HEK293 (cell line): ENCODE results near the gene ACADVL.

Experiments
- GFI1B ChIP-seq: fragments of 450-650 bp; formaldehyde crosslinking; IDR thresholded peaks from 2 replicates; pipeline ENCODE4 v1.5.1; 2016; ENCODE audit warnings: missing biosample characterization, missing genetic modification characterization
- GLI2 ChIP-seq: fragments of 450-650 bp; formaldehyde crosslinking; IDR thresholded peaks from 2 replicates; pipeline ENCODE4; 2017; ENCODE audit warnings: missing biosample characterization, missing genetic modification characterization, low read depth, borderline replicate concordance
- KLF1 ChIP-seq: fragments of 450-650 bp; formaldehyde crosslinking; IDR thresholded peaks from 2 replicates; pipeline ENCODE4 v1.5.1; 2016; ENCODE audit warnings: missing biosample characterization, missing genetic modification characterization
- MZF1 ChIP-seq: fragments of 450-650 bp; formaldehyde crosslinking; IDR thresholded peaks from 2 replicates; pipeline ENCODE4 v1.5.1; 2017; ENCODE audit warnings: missing biosample characterization, missing genetic modification characterization, borderline replicate concordance
- SALL2 ChIP-seq: fragments of 450-650 bp; formaldehyde crosslinking; IDR thresholded peaks from 2 replicates; pipeline ENCODE4 v1.5.0; 2017; ENCODE audit warnings: missing biosample characterization, mild to moderate bottlenecking, missing genetic modification characterization, borderline replicate concordance
- SP3 ChIP-seq: fragments of 450-650 bp; formaldehyde crosslinking; IDR thresholded peaks from 2 replicates; pipeline ENCODE4 v1.5.1; 2016; ENCODE audit warnings: missing biosample characterization, missing genetic modification characterization
- TCF7L2 ChIP-seq: IDR thresholded peaks from 2 replicates; pipeline ENCODE4 v1.6.1; 2011; ENCODE audit warnings: low read depth, mild to moderate bottlenecking, inconsistent platforms, low read length, moderate library complexity, borderline replicate concordance
- YY1 ChIP-seq: fragments of 450-650 bp; formaldehyde crosslinking; IDR thresholded peaks from 2 replicates; pipeline ENCODE4 v1.5.1; 2018; ENCODE audit warnings: missing biosample characterization, missing genetic modification characterization
- ZBTB44 ChIP-seq: fragments of 450-650 bp; IDR thresholded peaks from 2 replicates; pipeline ENCODE4 v1.5.1; 2018; ENCODE audit warnings: missing biosample characterization, mild to moderate bottlenecking, missing genetic modification characterization
- ZNF146 ChIP-seq: fragments of 450-650 bp; formaldehyde crosslinking; IDR thresholded peaks from 2 replicates; pipeline ENCODE4 v1.5.1; 2016; ENCODE audit warnings: missing biosample characterization, missing genetic modification characterization
- ZNF175 ChIP-seq: fragments of 450-650 bp; formaldehyde crosslinking; IDR thresholded peaks from 2 replicates; pipeline ENCODE4 v1.5.1; 2016; ENCODE audit warnings: missing biosample characterization, missing genetic modification characterization
- ZNF274 ChIP-seq, 2 experiments: fragments of 200-500 bp in 1 of 2; fragments of 450-650 bp in 1 of 2; sonication (Bioruptor generic) in 1 of 2; formaldehyde crosslinking in 1 of 2; IDR thresholded peaks; 2 replicates each; pipeline versions ENCODE4 v1.5.1 to v1.6.1; 2014 to 2016; ENCODE audit warnings: borderline replicate concordance in 1 of 2, inconsistent platforms in 1 of 2, low read length in 1 of 2, missing biosample characterization in 1 of 2, missing genetic modification characterization in 1 of 2
- ZNF280D ChIP-seq: fragments of 450-650 bp; formaldehyde crosslinking; IDR thresholded peaks from 2 replicates; pipeline ENCODE4 v1.5.1; 2016; ENCODE audit warnings: missing biosample characterization, missing genetic modification characterization
- ZNF354C ChIP-seq: fragments of 450-650 bp; formaldehyde crosslinking; IDR thresholded peaks from 2 replicates; pipeline ENCODE4 v1.5.1; 2016; ENCODE audit warnings: missing biosample characterization, missing genetic modification characterization, low read depth, borderline replicate concordance
- ZNF37A ChIP-seq: fragments of 450-650 bp; IDR thresholded peaks from 2 replicates; pipeline ENCODE4 v1.5.1; 2018; ENCODE audit warnings: missing biosample characterization, missing genetic modification characterization
- ZNF404 ChIP-seq: fragments of 450-650 bp; formaldehyde crosslinking; IDR thresholded peaks from 2 replicates; pipeline ENCODE4 v1.5.1; 2017; ENCODE audit warnings: missing biosample characterization, missing genetic modification characterization
- ZNF449 ChIP-seq: fragments of 450-650 bp; formaldehyde crosslinking; IDR thresholded peaks from 2 replicates; pipeline ENCODE4 v1.5.1; 2017; ENCODE audit warnings: missing biosample characterization, mild to moderate bottlenecking, missing genetic modification characterization, moderate library complexity
- ZNF521 ChIP-seq: fragments of 450-650 bp; formaldehyde crosslinking; IDR thresholded peaks from 2 replicates; pipeline ENCODE4 v1.5.1; 2017; ENCODE audit warnings: missing biosample characterization, mild to moderate bottlenecking, missing genetic modification characterization
- ZNF529 ChIP-seq: fragments of 450-650 bp; formaldehyde crosslinking; IDR thresholded peaks from 2 replicates; pipeline ENCODE4 v1.5.1; 2017; ENCODE audit warnings: missing genetic modification characterization, missing biosample characterization; ENCODE audit not compliant: insufficient replicate concordance
- ZNF785 ChIP-seq: fragments of 450-650 bp; formaldehyde crosslinking; IDR thresholded peaks from 2 replicates; pipeline ENCODE4 v1.5.1; 2016; ENCODE audit warnings: missing biosample characterization, missing genetic modification characterization
- ZSCAN18 ChIP-seq: fragments of 450-650 bp; formaldehyde crosslinking; IDR thresholded peaks from 2 replicates; pipeline ENCODE4 v1.5.1; 2016; ENCODE audit warnings: missing biosample characterization, missing genetic modification characterization
- TF ChIP-seq, protein P1 (sequence below): fragments of 450-650 bp; formaldehyde crosslinking; IDR thresholded peaks from 2 replicates; pipeline ENCODE4 v1.5.1; 2016; ENCODE audit warnings: missing biosample characterization, missing genetic modification characterization
- TF ChIP-seq, protein P2 (sequence below): fragments of 450-650 bp; formaldehyde crosslinking; IDR thresholded peaks from 2 replicates; pipeline ENCODE4 v1.5.1; 2017; ENCODE audit warnings: missing biosample characterization, missing genetic modification characterization
- TF ChIP-seq, protein P3 (sequence below): fragments of 450-650 bp; formaldehyde crosslinking; IDR thresholded peaks from 2 replicates; pipeline ENCODE4 v1.5.1; 2016; ENCODE audit warnings: missing biosample characterization, missing genetic modification characterization
- TF ChIP-seq, protein P4 (sequence below): fragments of 450-650 bp; formaldehyde crosslinking; IDR thresholded peaks from 2 replicates; pipeline ENCODE4 v1.5.1; 2016; ENCODE audit warnings: missing biosample characterization, missing genetic modification characterization

ACADVL gene

GRCh38 chr17:7237761-7238419 lies 18.2 kb downstream of the ACADVL start (continued):
- TF ChIP-seq ZNF280D (tag by site-specific recombination) (no peak), ZNF449 (no peak), TCF7L2 (no peak), GLI2 (tag by site-specific recombination) (no peak), ZNF529 (tag by site-specific recombination) (no peak), ZNF274 (IDR thresholded peaks at IDR 0.05; ENCODE audit: low read length) (no peak), ZNF274 (tag by site-specific recombination; IDR thresholded peaks at IDR 0.05; ENCODE audit: borderline replicate concordance) (no peak), SP3 (tag by site-specific recombination) (peak; percentile 81), ZBTB44 (tag by site-specific recombination) (no peak), ZNF146 (tag by site-specific recombination) (no peak), ZNF37A (tag by site-specific recombination) (no peak), ZNF521 (tag by site-specific recombination) (no peak), ZNF404 (tag by site-specific recombination) (no peak), KLF1 (tag by site-specific recombination) (peak; percentile 89), GFI1B (tag by site-specific recombination) (no peak), SALL2 (tag by site-specific recombination) (no peak), MZF1 (tag by site-specific recombination) (no peak), ZNF175 (tag by site-specific recombination) (no peak), ZSCAN18 (tag by site-specific recombination) (no peak), ZNF785 (tag by site-specific recombination) (no peak), ZNF354C (tag by site-specific recombination) (no peak), YY1 (tag by site-specific recombination) (no peak)
- TF ChIP-seq, protein P1, sequence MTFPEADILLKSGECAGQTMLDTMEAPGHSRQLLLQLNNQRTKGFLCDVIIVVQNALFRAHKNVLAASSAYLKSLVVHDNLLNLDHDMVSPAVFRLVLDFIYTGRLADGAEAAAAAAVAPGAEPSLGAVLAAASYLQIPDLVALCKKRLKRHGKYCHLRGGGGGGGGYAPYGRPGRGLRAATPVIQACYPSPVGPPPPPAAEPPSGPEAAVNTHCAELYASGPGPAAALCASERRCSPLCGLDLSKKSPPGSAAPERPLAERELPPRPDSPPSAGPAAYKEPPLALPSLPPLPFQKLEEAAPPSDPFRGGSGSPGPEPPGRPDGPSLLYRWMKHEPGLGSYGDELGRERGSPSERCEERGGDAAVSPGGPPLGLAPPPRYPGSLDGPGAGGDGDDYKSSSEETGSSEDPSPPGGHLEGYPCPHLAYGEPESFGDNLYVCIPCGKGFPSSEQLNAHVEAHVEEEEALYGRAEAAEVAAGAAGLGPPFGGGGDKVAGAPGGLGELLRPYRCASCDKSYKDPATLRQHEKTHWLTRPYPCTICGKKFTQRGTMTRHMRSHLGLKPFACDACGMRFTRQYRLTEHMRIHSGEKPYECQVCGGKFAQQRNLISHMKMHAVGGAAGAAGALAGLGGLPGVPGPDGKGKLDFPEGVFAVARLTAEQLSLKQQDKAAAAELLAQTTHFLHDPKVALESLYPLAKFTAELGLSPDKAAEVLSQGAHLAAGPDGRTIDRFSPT (tag by site-specific recombination), result no peak
- TF ChIP-seq, protein P2, sequence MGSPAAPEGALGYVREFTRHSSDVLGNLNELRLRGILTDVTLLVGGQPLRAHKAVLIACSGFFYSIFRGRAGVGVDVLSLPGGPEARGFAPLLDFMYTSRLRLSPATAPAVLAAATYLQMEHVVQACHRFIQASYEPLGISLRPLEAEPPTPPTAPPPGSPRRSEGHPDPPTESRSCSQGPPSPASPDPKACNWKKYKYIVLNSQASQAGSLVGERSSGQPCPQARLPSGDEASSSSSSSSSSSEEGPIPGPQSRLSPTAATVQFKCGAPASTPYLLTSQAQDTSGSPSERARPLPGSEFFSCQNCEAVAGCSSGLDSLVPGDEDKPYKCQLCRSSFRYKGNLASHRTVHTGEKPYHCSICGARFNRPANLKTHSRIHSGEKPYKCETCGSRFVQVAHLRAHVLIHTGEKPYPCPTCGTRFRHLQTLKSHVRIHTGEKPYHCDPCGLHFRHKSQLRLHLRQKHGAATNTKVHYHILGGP, result no peak
- TF ChIP-seq, protein P3, sequence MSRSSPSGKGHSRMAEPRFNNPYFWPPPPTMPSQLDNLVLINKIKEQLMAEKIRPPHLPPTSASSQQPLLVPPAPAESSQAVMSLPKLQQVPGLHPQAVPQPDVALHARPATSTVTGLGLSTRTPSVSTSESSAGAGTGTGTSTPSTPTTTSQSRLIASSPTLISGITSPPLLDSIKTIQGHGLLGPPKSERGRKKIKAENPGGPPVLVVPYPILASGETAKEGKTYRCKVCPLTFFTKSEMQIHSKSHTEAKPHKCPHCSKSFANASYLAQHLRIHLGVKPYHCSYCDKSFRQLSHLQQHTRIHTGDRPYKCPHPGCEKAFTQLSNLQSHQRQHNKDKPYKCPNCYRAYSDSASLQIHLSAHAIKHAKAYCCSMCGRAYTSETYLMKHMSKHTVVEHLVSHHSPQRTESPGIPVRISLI, result no peak
- TF ChIP-seq, protein P4, sequence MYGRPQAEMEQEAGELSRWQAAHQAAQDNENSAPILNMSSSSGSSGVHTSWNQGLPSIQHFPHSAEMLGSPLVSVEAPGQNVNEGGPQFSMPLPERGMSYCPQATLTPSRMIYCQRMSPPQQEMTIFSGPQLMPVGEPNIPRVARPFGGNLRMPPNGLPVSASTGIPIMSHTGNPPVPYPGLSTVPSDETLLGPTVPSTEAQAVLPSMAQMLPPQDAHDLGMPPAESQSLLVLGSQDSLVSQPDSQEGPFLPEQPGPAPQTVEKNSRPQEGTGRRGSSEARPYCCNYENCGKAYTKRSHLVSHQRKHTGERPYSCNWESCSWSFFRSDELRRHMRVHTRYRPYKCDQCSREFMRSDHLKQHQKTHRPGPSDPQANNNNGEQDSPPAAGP (tag by site-specific recombination), result no peak
